Activated T-helper 2 cell treated with anti-CD3 and anti-CD28 coated beads, Interferon-gamma antibody, Interleukin-2, Interleukin-4, amounts not matched to agents 10 μg/mL and 5 μg/mL and 100 μg/mL, durations not matched to agents 14 hours and 24 hours and 36 hours (primary cell): ENCODE data around the gene MBLAC1. TPM values are rescaled to one million over a fixed set of nuclear protein-coding genes. Genes with fewer than 3 reads are reported as not detected.

Experiments
- DNase-seq: peaks from one replicate; pipeline ENCODE4 v3.0.0; 2021; ENCODE audit warnings: low spot score
- H3K27ac Mint-ChIP-seq: one replicate; pipeline ENCODE4 v1.8.0; 2021; ENCODE audit warnings: mixed read lengths
- H3K27me3 Mint-ChIP-seq: one replicate; pipeline ENCODE4 v1.8.0; 2021; ENCODE audit warnings: low read depth, mixed read lengths
- H3K36me3 Mint-ChIP-seq: one replicate; pipeline ENCODE4 v1.8.0; 2021; ENCODE audit warnings: low read depth, mixed read lengths
- H3K4me1 Mint-ChIP-seq: one replicate; pipeline ENCODE4 v1.8.0; 2021; ENCODE audit warnings: low read depth, mixed read lengths
- H3K4me3 Mint-ChIP-seq: one replicate; pipeline ENCODE4 v1.8.0; 2021; ENCODE audit warnings: low read depth, mild to moderate bottlenecking, moderate library complexity, mixed read lengths
- H3K9me3 Mint-ChIP-seq: one replicate; pipeline ENCODE4 v1.8.0; 2021; ENCODE audit warnings: mixed read lengths
- intact Hi-C: fragments of 100-400 bp; cut with micrococcal nuclease; formaldehyde crosslinking; loops from one replicate; pipeline ENCODE4 v1.15.1; 2023
- total RNA-seq: library from RNA; stranded (reverse); gene quantifications from 2 replicates; pipeline ENCODE4 v1.2.3, GENCODE V29; 2022

Gene MBLAC1
- total RNA-seq, 1 donor from 2014 or later, result 2.9 TPM

GRCh38 chr7:100101016-100101862 lies 25.5 kb upstream of the MBLAC1 start, which contains the start of the genes AP4M1 and MCM7:
Gene AP4M1 (plus strand): TSS chr7:100101643. CDS start chr7:100101715, 72 bp downstream.
Gene MCM7 (minus strand): TSS chr7:100101397. CDS start chr7:100101294, 103 bp downstream.
- no peaks in the 10 kb centered on the region for H3K9me3 Mint-ChIP-seq
- peak; percentile 98 for DNase-seq
- H3K4me3 Mint-ChIP-seq, result peak within 1 kb of the TSS; percentile 93
- H3K27ac Mint-ChIP-seq, result peak within 1 kb of the TSS; percentile 93
- intact Hi-C loops, result loop anchor here (1.0 to 2.0 kb wide), 5 partner anchors 18 to 328 kb away; partner anchors contain the start of genes MEPCE and ZCWPW1
- no peaks in the 10 kb centered on the region for H3K27me3 Mint-ChIP-seq
- peaks cover 37% of the 10 kb centered on the region for H3K4me1 Mint-ChIP-seq
- H3K36me3 Mint-ChIP-seq, result peaks cover 55% of the 10 kb centered on the region

GRCh38 chr7:100102950-100103840 lies 23.6 kb upstream of the MBLAC1 start:
- peaks cover 29% of the 10 kb centered on the region for H3K4me1 Mint-ChIP-seq
- peaks cover 51% of the 10 kb centered on the region for H3K36me3 Mint-ChIP-seq
- DNase-seq, result no peak
- peak overlapping the region; percentile 93 for H3K4me3 Mint-ChIP-seq
- intact Hi-C loops, result no loop called here
- no peaks in the 10 kb centered on the region for H3K27me3 Mint-ChIP-seq
- peak overlapping the region; percentile 17 for H3K27ac Mint-ChIP-seq
- H3K9me3 Mint-ChIP-seq, result no peaks in the 10 kb centered on the region

DNA sequence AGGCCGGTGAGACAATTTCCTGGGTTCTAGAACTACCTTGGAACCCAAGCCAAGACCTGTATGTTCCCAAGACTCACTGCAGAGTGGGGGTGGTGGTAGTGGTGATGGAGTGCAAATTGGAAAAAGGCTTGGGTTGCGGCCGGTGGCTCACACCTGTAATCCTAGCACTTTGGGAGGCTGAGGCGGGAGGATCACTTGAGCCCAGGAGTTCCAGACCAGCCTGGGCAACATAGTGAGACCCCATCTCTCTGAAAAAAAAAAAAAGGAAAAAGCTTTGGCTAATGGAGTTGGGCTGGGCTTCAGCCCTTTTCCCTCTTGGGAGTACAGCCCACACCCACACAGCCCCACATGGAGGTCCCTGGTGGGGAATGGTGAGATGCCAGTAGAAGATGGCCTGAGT lies 21.2 kb upstream of the MBLAC1 start:
- Mint-ChIP-seq H3K27me3 (no peaks in the 10 kb centered on the region), H3K4me1 (peaks cover 10% of the 10 kb centered on the region), H3K4me3 (no peak overlapping the region), H3K9me3 (no peaks in the 10 kb centered on the region), H3K27ac (no peak overlapping the region), H3K36me3 (peaks cover 40% of the 10 kb centered on the region)
- DNase-seq, result no peak
- intact Hi-C loops, result no loop called here

GRCh38 chr7:100106633-100107032 lies 20.1 kb upstream of the MBLAC1 start:
- H3K27me3 Mint-ChIP-seq, result no peaks in the 10 kb centered on the region
- DNase-seq, result no peak
- no peaks in the 10 kb centered on the region for H3K9me3 Mint-ChIP-seq
- H3K4me1 Mint-ChIP-seq, result peaks cover 10% of the 10 kb centered on the region
- no peak overlapping the region for H3K27ac Mint-ChIP-seq
- peaks cover 43% of the 10 kb centered on the region for H3K36me3 Mint-ChIP-seq
- intact Hi-C loops, result no loop called here
- no peak overlapping the region for H3K4me3 Mint-ChIP-seq

- intact Hi-C loops, result no loop called here
- no peak for DNase-seq
- no peaks in the 10 kb centered on the region for H3K9me3 Mint-ChIP-seq
- H3K36me3 Mint-ChIP-seq, result peaks cover 47% of the 10 kb centered on the region
- H3K4me3 Mint-ChIP-seq, result no peak overlapping the region
- no peak overlapping the region for H3K27ac Mint-ChIP-seq
- peaks cover 10% of the 10 kb centered on the region for H3K4me1 Mint-ChIP-seq
- no peaks in the 10 kb centered on the region for H3K27me3 Mint-ChIP-seq
Observed at GRCh38 chr7:100107125-100107737, 19.5 kb upstream of the MBLAC1 start.

DNA sequence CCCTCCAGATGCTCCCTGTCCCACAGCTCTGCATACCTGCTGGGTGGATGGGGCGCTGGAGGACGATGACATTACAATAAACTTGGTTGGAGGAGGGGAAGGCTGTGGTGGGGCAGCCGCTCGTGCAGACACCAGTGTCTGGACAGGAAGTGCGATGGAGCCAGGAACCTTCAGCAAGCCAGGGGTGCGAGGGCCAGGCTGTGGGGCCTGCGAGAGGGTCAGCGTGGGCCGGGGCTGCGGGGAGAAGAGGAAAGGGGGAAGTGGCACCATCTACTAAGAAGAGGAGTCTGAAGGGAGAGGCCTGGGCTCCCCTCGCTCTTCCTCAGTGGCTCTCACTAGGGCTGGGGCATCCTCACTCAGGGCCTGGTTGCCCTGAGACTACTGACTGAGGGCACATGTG lies 18.9 kb upstream of the MBLAC1 start:
- intact Hi-C loops, result no loop called here
- Mint-ChIP-seq H3K9me3 (no peaks in the 10 kb centered on the region), H3K4me1 (peaks cover 5% of the 10 kb centered on the region), H3K27me3 (no peaks in the 10 kb centered on the region), H3K27ac (no peak overlapping the region), H3K36me3 (peaks cover 52% of the 10 kb centered on the region), H3K4me3 (no peak overlapping the region)
- DNase-seq, result no peak

DNA sequence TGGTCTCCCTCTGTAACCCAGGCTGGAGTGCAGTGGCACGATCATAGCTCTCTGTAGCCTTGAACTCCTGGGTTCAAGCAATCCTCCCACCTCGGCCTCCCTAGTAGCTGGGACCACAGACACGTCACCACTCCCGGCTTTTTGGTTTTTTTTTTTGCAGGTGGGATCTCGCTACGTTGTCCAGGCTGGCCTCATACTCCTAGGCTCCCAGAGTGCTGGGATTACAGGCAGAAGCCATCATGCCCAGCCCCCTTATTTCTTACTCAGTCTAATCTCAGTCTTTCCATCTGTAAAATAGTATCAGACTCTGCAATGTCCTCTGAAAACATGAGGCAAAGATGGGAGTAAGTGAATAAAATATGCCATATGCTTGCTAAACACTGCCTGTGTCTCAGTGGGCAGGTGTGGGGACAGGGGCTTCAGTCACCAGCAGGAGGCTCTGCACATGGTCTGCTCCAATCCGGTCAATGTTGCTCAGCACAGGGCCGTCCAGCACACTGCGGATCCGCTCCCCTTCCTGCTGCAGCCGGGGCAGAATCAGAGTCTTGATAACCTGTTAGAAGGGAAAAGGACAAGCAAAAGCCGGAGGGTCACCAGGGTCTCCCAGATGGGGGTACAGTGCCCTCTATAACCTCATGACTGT lies 17.1 kb upstream of the MBLAC1 start:
- Mint-ChIP-seq H3K4me1 (no peaks in the 10 kb centered on the region), H3K27ac (no peak overlapping the region), H3K4me3 (no peak overlapping the region), H3K9me3 (no peaks in the 10 kb centered on the region), H3K36me3 (peaks cover 56% of the 10 kb centered on the region), H3K27me3 (no peaks in the 10 kb centered on the region)
- DNase-seq, result no peak
- intact Hi-C loops, result no loop called here

GRCh38 chr7:100111156-100111555 lies 15.6 kb upstream of the MBLAC1 start:
- H3K4me1 Mint-ChIP-seq, result no peaks in the 10 kb centered on the region
- H3K9me3 Mint-ChIP-seq, result no peaks in the 10 kb centered on the region
- intact Hi-C loops, result no loop called here
- peaks cover 56% of the 10 kb centered on the region for H3K36me3 Mint-ChIP-seq
- H3K4me3 Mint-ChIP-seq, result no peak overlapping the region
- no peak overlapping the region for H3K27ac Mint-ChIP-seq
- no peak for DNase-seq
- H3K27me3 Mint-ChIP-seq, result no peaks in the 10 kb centered on the region

DNA sequence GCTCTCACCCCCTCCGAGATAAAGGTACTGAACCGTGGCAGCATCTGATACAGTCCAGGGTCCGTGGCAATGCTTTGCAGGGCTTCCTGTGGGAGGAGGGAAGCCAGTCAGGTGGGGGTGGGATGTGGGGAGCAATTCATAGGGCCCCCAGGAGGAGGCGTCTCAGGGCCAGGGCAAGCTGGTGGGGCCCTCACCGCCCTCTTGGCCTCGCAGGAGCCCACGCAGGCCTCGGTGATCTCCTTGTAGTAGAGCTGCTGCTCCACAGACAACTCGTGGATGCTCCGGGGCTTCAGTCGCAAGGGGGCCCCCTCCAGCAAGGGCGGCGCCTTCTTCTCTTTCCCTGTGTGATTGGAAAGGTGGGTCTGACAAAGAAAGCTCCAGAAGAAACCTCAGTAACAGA lies 14.9 kb upstream of the MBLAC1 start:
- Mint-ChIP-seq H3K4me3 (no peak overlapping the region), H3K27ac (no peak overlapping the region), H3K4me1 (no peaks in the 10 kb centered on the region), H3K36me3 (peaks cover 57% of the 10 kb centered on the region), H3K27me3 (no peaks in the 10 kb centered on the region), H3K9me3 (no peaks in the 10 kb centered on the region)
- intact Hi-C loops, result no loop called here
- no peak for DNase-seq

GRCh38 chr7:100115026-100115425 lies 11.7 kb upstream of the MBLAC1 start:
- no peaks in the 10 kb centered on the region for H3K9me3 Mint-ChIP-seq
- no peak overlapping the region for H3K27ac Mint-ChIP-seq
- H3K4me1 Mint-ChIP-seq, result peaks cover 7% of the 10 kb centered on the region
- H3K4me3 Mint-ChIP-seq, result no peak overlapping the region
- H3K27me3 Mint-ChIP-seq, result no peaks in the 10 kb centered on the region
- no peak for DNase-seq
- peaks cover 44% of the 10 kb centered on the region for H3K36me3 Mint-ChIP-seq
- intact Hi-C loops, result no loop called here

- no peak for DNase-seq
- intact Hi-C loops, result loop anchor here (1.0 kb wide), 1 partner anchor 9 kb away; no protein-coding TSS in a partner anchor
- peak overlapping the region; percentile 90 for H3K27ac Mint-ChIP-seq
- no peaks in the 10 kb centered on the region for H3K27me3 Mint-ChIP-seq
- H3K4me3 Mint-ChIP-seq, result peak overlapping the region; percentile 97
- H3K9me3 Mint-ChIP-seq, result no peaks in the 10 kb centered on the region
- H3K4me1 Mint-ChIP-seq, result peaks cover 12% of the 10 kb centered on the region
- peaks cover 27% of the 10 kb centered on the region for H3K36me3 Mint-ChIP-seq
Observed at GRCh38 chr7:100118388-100119071, 8.2 kb upstream of the MBLAC1 start.
